Mesenchymal stem cell (in vitro differentiated cells and primary cell): ENCODE results near the gene MPDZ.

ENCODE experiments used
- DNase-seq: peaks from one replicate; pipeline ENCODE4 v3.0.0-alpha.2; 2013
- H2AFZ ChIP-seq: one replicate; pipeline ENCODE4 v1.6.1; 2013; ENCODE audit warnings: low read depth, mild to moderate bottlenecking, control low read depth, inconsistent platforms, low read length, moderate library complexity
- H2AK5ac ChIP-seq: 2 replicates; pipeline ENCODE4 v1.6.1; 2013; ENCODE audit warnings: low read length, moderate library complexity, mild to moderate bottlenecking, inconsistent platforms; ENCODE audit not compliant: severe bottlenecking
- H2BK120ac ChIP-seq: one replicate; pipeline ENCODE4 v1.6.1; 2013; ENCODE audit warnings: low read depth, mild to moderate bottlenecking, inconsistent platforms, low read length, moderate library complexity
- H2BK12ac ChIP-seq, 2 experiments: one replicate each; pipeline ENCODE4 v1.6.1; 2013; ENCODE audit warnings: inconsistent platforms in 2 of 2, low read length in 2 of 2, mild to moderate bottlenecking in 2 of 2, moderate library complexity in 2 of 2, control low read depth in 1 of 2
- H2BK15ac ChIP-seq: one replicate; pipeline ENCODE4 v1.6.1; 2013; ENCODE audit warnings: mild to moderate bottlenecking, low read depth, inconsistent platforms; ENCODE audit not compliant: poor library complexity, severe bottlenecking
- H2BK5ac ChIP-seq: 2 replicates; pipeline ENCODE4 v1.6.1; 2013; ENCODE audit warnings: low read depth, mild to moderate bottlenecking, low read length, control low read depth, inconsistent platforms; ENCODE audit not compliant: poor library complexity, severe bottlenecking
- H3K14ac ChIP-seq, 2 experiments: one replicate each; pipeline ENCODE4 v1.6.1; 2013; ENCODE audit warnings: inconsistent platforms in 2 of 2, low read length in 2 of 2, control low read depth in 1 of 2, mild to moderate bottlenecking in 1 of 2, moderate library complexity in 1 of 2
- H3K18ac ChIP-seq, 2 experiments: one replicate each; pipeline ENCODE4 v1.6.1; 2013; ENCODE audit warnings: inconsistent platforms in 2 of 2, low read length in 2 of 2, control low read depth in 1 of 2, low read depth in 1 of 2, mild to moderate bottlenecking in 1 of 2
- H3K23ac ChIP-seq, 2 experiments: one replicate each; pipeline ENCODE4 v1.6.1; 2013; ENCODE audit warnings: inconsistent platforms in 2 of 2, low read length in 2 of 2, mild to moderate bottlenecking in 2 of 2, moderate library complexity in 2 of 2, control low read depth in 1 of 2
- H3K27ac ChIP-seq: 2 replicates; pipeline ENCODE4 v1.5.1; 2013; ENCODE audit warnings: mild to moderate bottlenecking, moderate library complexity, low read length, control low read depth, inconsistent platforms; ENCODE audit not compliant: poor library complexity, severe bottlenecking
- H3K27me3 ChIP-seq, 2 experiments: 2 replicates each; pipeline versions ENCODE4 v1.6.1 to v1.7.0; 2013; ENCODE audit warnings: low read length in 2 of 2, mild to moderate bottlenecking in 2 of 2, moderate library complexity in 2 of 2, control low read depth in 1 of 2, inconsistent platforms in 1 of 2; ENCODE audit not compliant: control insufficient read depth in 1 of 2, insufficient read depth in 1 of 2
- H3K36me3 ChIP-seq, 2 experiments: 2 replicates each; pipeline versions ENCODE4 v1.6.1 to v1.7.0; 2013; ENCODE audit warnings: low read length in 2 of 2, control low read depth in 1 of 2, inconsistent platforms in 1 of 2, low read depth in 1 of 2, mild to moderate bottlenecking in 1 of 2; ENCODE audit not compliant: insufficient read depth in 2 of 2, control insufficient read depth in 1 of 2
- H3K4ac ChIP-seq, 2 experiments: one replicate each; pipeline ENCODE4 v1.6.1; 2013; ENCODE audit warnings: inconsistent platforms in 2 of 2, low read length in 2 of 2, mild to moderate bottlenecking in 2 of 2, moderate library complexity in 2 of 2, control low read depth in 1 of 2, low read depth in 1 of 2
- H3K4me1 ChIP-seq: 2 replicates; pipeline ENCODE4 v1.6.1; 2013; ENCODE audit warnings: low read depth, low read length, control low read depth; ENCODE audit not compliant: control insufficient read depth, insufficient read depth
- H3K4me2 ChIP-seq: 2 replicates; pipeline ENCODE4 v1.6.1; 2013; ENCODE audit warnings: low read length, mild to moderate bottlenecking, inconsistent platforms; ENCODE audit not compliant: poor library complexity, severe bottlenecking
- H3K4me3 ChIP-seq, 2 experiments: 2 replicates each; pipeline versions ENCODE4 v1.5.1 to v1.7.0; 2013; ENCODE audit warnings: low read length in 2 of 2, mild to moderate bottlenecking in 2 of 2, control low read depth in 1 of 2, low read depth in 1 of 2; ENCODE audit not compliant: insufficient read depth in 1 of 2
- H3K79me1 ChIP-seq: replicated peaks from 2 replicates; pipeline ENCODE4 v1.6.1; 2013; ENCODE audit warnings: mild to moderate bottlenecking, control low read depth, low read length, inconsistent platforms; ENCODE audit not compliant: poor library complexity, severe bottlenecking
- H3K9ac ChIP-seq: 2 replicates; pipeline ENCODE4 v1.7.0; 2013; ENCODE audit warnings: mild to moderate bottlenecking, low read length, moderate library complexity
- H3K9me3 ChIP-seq: 2 replicates; pipeline ENCODE4 v1.7.0; 2013; ENCODE audit warnings: mild to moderate bottlenecking, low read length; ENCODE audit not compliant: control insufficient read depth
- H4K8ac ChIP-seq: one replicate; pipeline ENCODE4 v1.6.1; 2013; ENCODE audit warnings: inconsistent platforms, mild to moderate bottlenecking, low read length, moderate library complexity
- H4K91ac ChIP-seq: one replicate; pipeline ENCODE4 v1.6.1; 2013; ENCODE audit warnings: mild to moderate bottlenecking, low read length, inconsistent platforms
- WGBS: methylation state at CpG from one replicate; pipeline ENCODE4 v1.1.7; 2013; ENCODE audit warnings: mixed read lengths; 5-methylcytosine and 5-hydroxymethylcytosine counted together

The MPDZ gene

GRCh38 chr9:13264788-13265187 is 14.7 kb downstream of the MPDZ start:
- Histone ChIP-seq H2AK5ac (no peak overlapping the region), H3K23ac (no peak overlapping the region), H4K91ac (no peak overlapping the region), H2BK5ac (no peak overlapping the region), H3K4me1 (peaks cover 3% of the 10 kb centered on the region), H3K4ac (no peak overlapping the region), H3K36me3 (no peaks in the 10 kb centered on the region), H2BK12ac (no peak overlapping the region), H3K4me2 (no peak overlapping the region), H3K18ac (no peak overlapping the region), H3K4me3 (no peak overlapping the region), H3K14ac (no peak overlapping the region), H4K8ac (no peak overlapping the region), H3K9ac (no peak overlapping the region), H3K27me3 (no peaks in the 10 kb centered on the region), H3K27ac (no peak overlapping the region), H2BK120ac (peak overlapping the region; percentile 49), H2BK15ac (no peak overlapping the region), H3K9me3 (no peaks in the 10 kb centered on the region), H2AFZ (no peak overlapping the region), H3K79me1 (peaks cover 19% of the 10 kb centered on the region)
- no peak for DNase-seq

DNA sequence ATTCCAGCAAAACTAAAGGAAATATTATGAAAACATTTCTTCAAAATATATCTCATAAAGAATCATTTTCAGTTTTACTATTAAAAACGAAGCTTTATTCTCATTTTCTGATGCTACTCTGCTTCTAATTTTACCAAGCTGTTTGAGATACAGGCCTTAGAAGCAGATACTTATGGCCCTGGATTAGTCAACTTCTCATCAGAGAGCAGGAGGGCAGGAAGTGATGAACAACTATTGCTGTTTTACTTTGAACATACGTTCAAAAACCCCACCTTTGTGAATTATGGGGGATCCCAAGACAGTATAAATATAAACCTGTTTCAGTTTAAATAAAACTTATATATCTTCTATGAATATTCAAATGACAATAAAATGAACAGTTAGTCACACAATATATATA is 16.0 kb downstream of the MPDZ start:
- Histone ChIP-seq H3K18ac (no peak overlapping the region), H3K27ac (no peak overlapping the region), H2BK120ac (no peak overlapping the region), H2AFZ (no peak overlapping the region), H2BK5ac (no peak overlapping the region), H3K9me3 (no peaks in the 10 kb centered on the region), H3K4me2 (no peak overlapping the region), H2BK15ac (no peak overlapping the region), H2AK5ac (no peak overlapping the region), H3K27me3 (no peaks in the 10 kb centered on the region), H3K36me3 (no peaks in the 10 kb centered on the region), H3K4me3 (no peak overlapping the region), H3K79me1 (peaks cover 27% of the 10 kb centered on the region), H3K4me1 (peaks cover 3% of the 10 kb centered on the region), H3K14ac (no peak overlapping the region), H3K4ac (no peak overlapping the region), H3K9ac (no peak overlapping the region), H3K23ac (no peak overlapping the region), H4K8ac (no peak overlapping the region), H2BK12ac (no peak overlapping the region), H4K91ac (no peak overlapping the region)
- 60% methylated on average over 1 of the region's 2 CpGs for WGBS
- DNase-seq, result no peak

GRCh38 chr9:13252852-13253251 is 26.6 kb downstream of the MPDZ start:
- Histone ChIP-seq H2BK5ac (no peak overlapping the region), H4K91ac (no peak overlapping the region), H4K8ac (no peak overlapping the region), H3K23ac (no peak overlapping the region), H3K27ac (no peak overlapping the region), H3K9ac (no peak overlapping the region), H3K9me3 (peaks cover 3% of the 10 kb centered on the region), H3K4ac (no peak overlapping the region), H2AFZ (no peak overlapping the region), H3K79me1 (peaks cover 10% of the 10 kb centered on the region), H2BK120ac (no peak overlapping the region), H3K4me3 (no peak overlapping the region), H3K27me3 (no peaks in the 10 kb centered on the region), H3K4me2 (no peak overlapping the region), H3K36me3 (no peaks in the 10 kb centered on the region), H3K14ac (no peak overlapping the region), H2BK12ac (no peak overlapping the region), H3K4me1 (no peaks in the 10 kb centered on the region), H3K18ac (no peak overlapping the region), H2BK15ac (no peak overlapping the region), H2AK5ac (no peak overlapping the region)
- DNase-seq, result no peak
- 73% methylated on average over 3 of the region's 4 CpGs for WGBS

DNA sequence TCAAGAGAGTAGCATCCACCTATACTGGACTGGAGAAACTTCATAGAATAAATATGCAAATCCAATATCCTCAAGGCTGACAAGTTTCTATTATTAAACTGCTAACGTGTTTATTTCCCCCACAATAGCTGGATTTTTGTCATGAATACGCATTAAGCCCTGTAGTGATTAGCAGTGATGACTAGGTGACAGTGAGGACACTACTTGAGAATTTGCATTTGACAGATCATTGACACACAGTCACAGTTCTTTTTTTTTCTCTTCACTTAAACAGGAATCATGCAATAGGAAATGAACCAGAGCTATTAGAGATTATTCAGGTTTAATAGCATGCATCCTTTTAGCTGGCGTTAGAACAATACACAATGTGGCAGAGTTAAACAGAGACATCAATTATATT is 35.3 kb downstream of the MPDZ start:
- WGBS, result 100% methylated on average over 1 of the region's 3 CpGs
- Histone ChIP-seq H3K27ac (no peak overlapping the region), H3K14ac (no peak overlapping the region), H3K4me2 (no peak overlapping the region), H4K8ac (no peak overlapping the region), H3K79me1 (peaks cover 6% of the 10 kb centered on the region), H3K9ac (no peak overlapping the region), H2BK15ac (no peak overlapping the region), H3K18ac (no peak overlapping the region), H2BK120ac (no peak overlapping the region), H2BK12ac (no peak overlapping the region), H3K4me1 (no peaks in the 10 kb centered on the region), H2AFZ (no peak overlapping the region), H3K4me3 (no peak overlapping the region), H3K23ac (no peak overlapping the region), H3K4ac (no peak overlapping the region), H3K36me3 (peaks cover 3 to 29% of the 10 kb centered on the region in 2 experiments), H3K9me3 (no peaks in the 10 kb centered on the region), H3K27me3 (no peaks in the 10 kb centered on the region), H2AK5ac (no peak overlapping the region), H2BK5ac (no peak overlapping the region), H4K91ac (no peak overlapping the region)
- no peak for DNase-seq
